DOHH2 (cell line): ENCODE results near the gene BSN.

Experiments used
- EZH2phosphoT487 ChIP-seq: fragments of 200-600 bp; sonication (generic); IDR thresholded peaks from 2 replicates; pipeline ENCODE4 v1.6.1; 2017; ENCODE audit warnings: borderline replicate concordance, mild to moderate bottlenecking, antibody characterized with exemption, low read length, moderate library complexity, mixed read lengths
- TF ChIP-seq, protein P1 (sequence below): fragments of 200-600 bp; sonication (generic); IDR thresholded peaks from one replicate; pipeline ENCODE4 v1.5.1; 2014; ENCODE audit warnings: antibody characterized with exemption, mild to moderate bottlenecking, low read depth, low read length; ENCODE audit not compliant: poor library complexity, severe bottlenecking

DNA sequence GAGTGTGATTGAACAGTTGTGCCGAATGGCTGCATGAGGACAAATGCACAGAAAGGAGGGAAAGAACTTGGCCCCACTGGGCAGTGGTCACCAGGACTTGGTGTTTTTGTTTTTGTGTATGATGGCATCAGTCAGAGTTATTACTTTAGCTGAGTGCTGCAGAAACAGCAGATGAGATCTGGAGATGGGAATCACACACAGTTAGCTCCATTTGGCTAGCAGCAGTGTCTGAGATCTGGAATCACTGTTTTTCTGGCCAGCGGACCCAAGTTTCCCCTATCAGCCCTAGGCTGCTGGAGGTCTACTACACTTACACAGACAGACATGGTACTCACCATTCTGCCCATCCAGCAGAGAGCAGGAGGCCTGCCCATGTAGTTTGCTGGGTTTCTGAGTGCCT is 74.0 kb downstream of the BSN start:
- TF ChIP-seq, protein P1, sequence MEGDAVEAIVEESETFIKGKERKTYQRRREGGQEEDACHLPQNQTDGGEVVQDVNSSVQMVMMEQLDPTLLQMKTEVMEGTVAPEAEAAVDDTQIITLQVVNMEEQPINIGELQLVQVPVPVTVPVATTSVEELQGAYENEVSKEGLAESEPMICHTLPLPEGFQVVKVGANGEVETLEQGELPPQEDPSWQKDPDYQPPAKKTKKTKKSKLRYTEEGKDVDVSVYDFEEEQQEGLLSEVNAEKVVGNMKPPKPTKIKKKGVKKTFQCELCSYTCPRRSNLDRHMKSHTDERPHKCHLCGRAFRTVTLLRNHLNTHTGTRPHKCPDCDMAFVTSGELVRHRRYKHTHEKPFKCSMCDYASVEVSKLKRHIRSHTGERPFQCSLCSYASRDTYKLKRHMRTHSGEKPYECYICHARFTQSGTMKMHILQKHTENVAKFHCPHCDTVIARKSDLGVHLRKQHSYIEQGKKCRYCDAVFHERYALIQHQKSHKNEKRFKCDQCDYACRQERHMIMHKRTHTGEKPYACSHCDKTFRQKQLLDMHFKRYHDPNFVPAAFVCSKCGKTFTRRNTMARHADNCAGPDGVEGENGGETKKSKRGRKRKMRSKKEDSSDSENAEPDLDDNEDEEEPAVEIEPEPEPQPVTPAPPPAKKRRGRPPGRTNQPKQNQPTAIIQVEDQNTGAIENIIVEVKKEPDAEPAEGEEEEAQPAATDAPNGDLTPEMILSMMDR, result no peak
- TF ChIP-seq EZH2phosphoT487, result no peak
